Measurements from ENCODE around the gene SLC26A2.

SLC26A2 gene

GRCh38 chr5:149960272-149961185 is at the start of gene SLC26A2:
SLC26A2 (plus strand) TSS chr5:149960758; CDS start chr5:149977653, 16,895 bp downstream.
- DNase-seq (ENCODE audit: low spot score): peak; percentile 99

DNA sequence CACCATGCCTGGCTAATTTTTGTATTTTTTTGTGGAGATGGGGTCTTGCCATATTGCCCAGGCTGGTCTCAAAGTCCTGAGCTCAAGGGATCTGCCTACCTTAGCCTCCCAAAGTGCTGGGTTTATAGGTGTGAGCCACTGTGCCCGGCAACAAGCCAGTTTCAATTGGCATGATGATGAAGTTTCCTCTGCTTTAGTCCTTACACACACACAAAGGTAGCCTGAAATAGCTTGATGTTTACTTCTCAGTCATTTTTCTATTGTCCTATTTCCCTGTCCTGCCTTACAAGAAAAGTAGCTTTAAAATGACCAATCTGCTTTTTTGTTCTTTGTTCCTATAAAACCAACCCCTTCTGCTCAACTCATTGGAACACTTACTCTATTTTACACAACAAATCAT is 49.5 kb upstream of the SLC26A2 start:
- no peak for DNase-seq (ENCODE audit: low spot score)

DNA sequence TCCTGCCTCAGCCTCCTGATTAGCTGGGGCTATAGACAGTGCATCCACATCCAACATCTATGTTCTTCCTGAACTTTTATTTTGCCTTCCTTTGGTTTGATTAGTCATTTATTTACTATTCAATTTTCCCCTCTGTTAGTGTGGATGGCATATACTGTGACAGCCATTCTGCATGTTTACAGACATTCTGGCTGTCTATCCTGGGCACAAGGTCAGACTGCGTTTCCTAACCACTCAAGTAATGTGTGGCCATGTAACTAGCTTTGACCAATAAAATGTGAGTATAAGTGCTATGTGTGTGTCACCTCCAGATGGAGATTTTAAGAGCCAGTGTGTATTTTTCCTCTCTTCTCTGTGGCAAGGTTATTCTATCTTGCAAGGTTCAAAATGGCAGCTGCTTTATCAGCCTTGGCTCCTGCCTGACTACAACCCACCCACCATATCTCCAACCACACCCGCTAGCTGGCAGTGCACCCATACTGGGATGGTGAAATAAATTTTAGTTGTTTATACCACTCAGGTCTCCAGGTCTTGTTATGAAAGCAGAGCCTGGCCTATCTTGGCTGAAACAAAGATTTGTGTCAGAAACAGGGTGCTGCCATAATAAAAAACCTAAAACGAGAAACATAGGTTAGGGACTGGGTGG is 48.2 kb upstream of the SLC26A2 start:
- no peak for DNase-seq (ENCODE audit: low spot score)

DNA sequence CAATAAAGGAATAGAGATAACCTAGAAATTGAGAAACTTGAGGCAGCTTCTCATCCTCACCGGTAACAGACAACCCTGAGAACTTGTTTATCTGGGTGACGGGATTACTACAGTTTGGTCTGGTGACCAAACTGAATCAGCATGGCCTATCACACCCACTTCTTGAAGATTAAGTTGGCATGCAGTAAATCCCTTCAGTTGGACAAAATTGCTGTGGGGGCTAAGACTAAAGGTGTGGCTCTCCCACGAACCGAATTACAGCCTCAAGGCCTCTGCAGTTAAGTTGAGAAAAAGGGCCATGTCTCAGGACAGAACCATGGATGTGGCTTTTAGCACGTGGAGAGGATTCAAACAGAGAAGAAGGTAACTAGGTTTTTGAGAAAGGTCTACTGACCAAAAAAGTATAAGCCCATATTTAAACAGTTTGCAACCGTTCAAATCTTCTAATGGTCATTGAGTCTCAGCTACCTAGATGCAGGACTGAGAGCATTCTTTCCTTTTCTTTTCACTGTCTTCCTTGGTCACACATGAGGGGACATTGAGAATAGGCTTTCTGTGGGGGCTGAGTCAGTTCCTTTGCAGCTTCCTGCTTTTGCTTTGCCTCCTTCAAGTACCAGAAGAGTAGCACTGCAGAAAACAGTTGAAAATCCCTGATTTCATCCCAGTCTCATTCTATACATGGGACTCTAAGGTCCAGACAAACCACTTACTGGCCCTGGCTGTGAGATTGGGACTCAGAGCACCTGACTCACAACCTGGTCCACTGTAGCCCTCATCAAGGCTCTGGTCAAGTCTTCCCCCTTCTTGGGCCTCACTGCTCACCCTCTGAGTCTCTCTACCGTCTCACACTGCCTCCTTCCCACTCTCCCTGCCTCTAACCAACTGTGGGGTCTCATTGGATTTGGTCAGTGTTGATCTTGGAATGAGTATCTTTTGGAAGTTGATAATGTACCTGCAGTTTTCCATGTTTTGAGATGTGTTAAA is 46.8 kb upstream of the SLC26A2 start:
- peak; percentile 85 for DNase-seq (ENCODE audit: low spot score)

- DNase-seq (ENCODE audit: low spot score): peak; percentile 66
These were observed 44.9 kb upstream of the SLC26A2 start for GRCh38 chr5:149915392-149916260.

- DNase-seq (ENCODE audit: low spot score): no peak
These were observed 44.1 kb upstream of the SLC26A2 start for GRCh38 chr5:149916334-149917072.

GRCh38 chr5:149917073-149917676 is 43.4 kb upstream of the SLC26A2 start:
- DNase-seq (ENCODE audit: low spot score): no peak

GRCh38 chr5:149921597-149921996 is 39.0 kb upstream of the SLC26A2 start:
- DNase-seq (ENCODE audit: low spot score): no peak

DNA sequence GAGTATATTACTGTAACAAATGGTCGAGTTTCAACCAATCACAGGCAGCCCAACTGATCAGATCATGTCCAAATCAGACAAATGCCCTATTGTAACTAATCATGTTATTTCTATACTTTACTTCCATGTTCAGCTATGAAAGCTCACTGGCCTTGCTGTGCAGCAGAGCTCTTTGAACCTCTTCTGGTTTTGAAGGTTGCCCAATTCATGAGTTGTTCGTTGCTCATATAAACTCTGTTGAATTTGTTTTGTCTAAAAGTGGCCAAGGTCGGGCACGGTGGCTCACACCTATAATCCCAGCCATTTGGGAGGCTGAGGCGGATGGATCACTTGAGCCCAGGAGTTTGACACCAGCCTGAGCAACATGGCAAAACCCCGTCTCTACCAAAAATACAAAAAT is 37.6 kb upstream of the SLC26A2 start:
- DNase-seq (ENCODE audit: low spot score): no peak

DNA sequence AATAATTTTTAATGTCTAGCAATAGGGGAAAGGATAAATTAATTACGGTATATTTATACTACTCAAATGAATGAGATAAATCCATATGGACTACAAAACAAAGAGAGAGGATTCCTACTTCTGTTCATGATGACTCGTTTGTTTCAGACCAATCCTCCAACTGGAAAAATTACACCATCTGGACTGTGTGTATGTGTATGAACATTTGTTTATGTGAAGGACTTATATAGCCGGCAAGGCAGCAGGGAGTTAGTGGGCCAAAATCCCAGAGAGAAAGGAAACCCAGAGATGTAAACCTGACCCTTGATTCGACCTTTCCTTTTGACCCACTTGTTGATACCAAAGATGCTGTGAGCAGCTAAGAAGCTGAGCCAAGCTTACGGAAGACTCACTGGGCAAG is 36.1 kb upstream of the SLC26A2 start:
- no peak for DNase-seq (ENCODE audit: low spot score)

- DNase-seq (ENCODE audit: low spot score): peak; percentile 58
These were observed 30.4 kb upstream of the SLC26A2 start for GRCh38 chr5:149930043-149930748.

DNA sequence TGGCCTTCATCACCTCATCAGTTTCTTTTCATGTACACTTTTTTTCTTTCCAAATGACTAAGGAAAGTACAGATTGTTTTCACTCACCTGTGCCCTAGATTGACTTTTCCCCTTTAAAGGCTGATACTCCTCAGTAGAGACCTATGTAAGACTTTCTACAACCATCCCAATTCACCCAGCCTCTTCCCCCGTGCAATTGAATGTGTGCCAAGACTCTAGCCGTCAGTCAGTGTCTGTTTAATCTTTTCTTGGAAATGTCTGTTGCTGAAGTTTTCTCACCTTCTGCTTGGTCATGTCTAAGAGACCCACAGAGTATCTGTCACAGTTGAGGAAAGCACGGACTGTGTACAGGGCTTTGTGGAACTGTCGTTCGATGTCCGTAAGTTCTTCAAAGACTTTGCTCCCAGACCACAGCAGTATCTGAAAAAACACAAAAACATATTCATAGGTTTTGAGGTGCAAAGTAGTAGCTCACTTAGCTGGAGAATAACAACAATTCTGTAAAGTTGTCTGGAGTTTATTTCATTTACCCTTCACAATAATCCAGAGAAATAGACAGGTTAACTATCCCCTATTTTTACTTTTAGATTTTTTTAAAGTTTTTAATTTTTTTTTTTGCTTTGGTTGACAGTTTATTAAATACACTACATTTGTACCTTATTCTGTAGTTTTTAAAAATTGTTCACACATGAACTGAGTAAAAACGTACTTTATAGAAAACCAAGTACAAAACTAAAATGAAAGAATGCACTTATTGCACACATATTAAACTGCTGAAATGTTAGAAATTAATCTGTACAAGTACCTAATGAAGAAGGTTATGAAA is 29.6 kb upstream of the SLC26A2 start:
- DNase-seq (ENCODE audit: low spot score): peak; percentile 7

- no peak for DNase-seq (ENCODE audit: low spot score)
These were observed 28.5 kb upstream of the SLC26A2 start for GRCh38 chr5:149931992-149932436.

GRCh38 chr5:149932445-149933350 is 27.9 kb upstream of the SLC26A2 start:
- DNase-seq (ENCODE audit: low spot score): peak; percentile 21

DNA sequence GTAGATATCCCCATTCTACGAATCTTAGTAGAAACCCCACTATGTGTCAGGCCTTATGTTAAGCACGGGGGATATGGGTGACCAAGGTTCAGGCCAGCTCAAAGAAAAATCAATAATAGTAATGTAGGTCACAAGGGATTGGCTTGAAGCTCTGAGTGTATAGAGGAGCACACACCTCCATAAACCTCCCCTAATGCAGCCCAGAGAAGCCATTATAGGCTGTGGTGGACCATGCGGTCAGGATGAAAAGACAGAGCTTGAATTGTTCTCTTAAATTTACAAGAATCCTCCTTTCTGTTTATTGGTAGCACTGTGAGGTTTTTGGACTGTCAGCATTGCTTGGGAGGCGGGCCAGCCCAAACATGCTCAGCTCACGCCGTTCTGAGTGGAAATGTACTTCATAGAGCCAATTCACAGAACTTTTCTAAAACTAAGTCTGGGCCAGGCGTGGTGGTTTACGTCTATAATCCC is 25.1 kb upstream of the SLC26A2 start:
- DNase-seq (ENCODE audit: low spot score): no peak

DNA sequence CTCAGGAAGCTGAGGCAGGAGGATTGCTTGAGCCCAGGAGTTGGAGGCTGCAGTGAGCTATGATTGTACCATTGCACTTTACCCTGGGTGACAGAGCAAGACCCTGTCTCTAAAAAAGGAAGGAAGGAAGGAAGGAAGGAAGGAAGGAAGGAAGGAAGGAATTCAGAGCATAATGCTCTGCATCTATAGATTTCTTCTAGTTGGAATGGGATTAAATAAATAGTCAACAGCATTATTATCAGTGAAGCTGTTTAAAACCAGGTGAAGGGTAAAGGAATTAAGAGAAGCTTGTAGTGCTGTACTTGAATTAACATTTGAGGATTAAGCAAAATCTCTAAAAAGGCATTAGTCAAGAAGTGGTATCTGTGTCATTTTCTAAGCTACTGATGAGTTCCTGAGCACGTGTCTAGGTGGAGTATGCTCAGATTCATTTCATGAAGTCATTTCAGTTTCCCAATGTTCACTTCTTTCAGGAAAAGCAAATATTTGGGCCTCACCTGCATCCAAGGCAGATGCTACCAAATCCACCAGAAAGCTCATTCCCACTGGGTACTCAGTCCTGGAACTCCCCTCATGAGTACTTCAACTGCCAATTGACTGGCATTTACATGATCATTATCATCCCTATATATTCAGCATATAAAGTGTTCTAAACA is 24.4 kb upstream of the SLC26A2 start:
- DNase-seq (ENCODE audit: low spot score): no peak

DNA sequence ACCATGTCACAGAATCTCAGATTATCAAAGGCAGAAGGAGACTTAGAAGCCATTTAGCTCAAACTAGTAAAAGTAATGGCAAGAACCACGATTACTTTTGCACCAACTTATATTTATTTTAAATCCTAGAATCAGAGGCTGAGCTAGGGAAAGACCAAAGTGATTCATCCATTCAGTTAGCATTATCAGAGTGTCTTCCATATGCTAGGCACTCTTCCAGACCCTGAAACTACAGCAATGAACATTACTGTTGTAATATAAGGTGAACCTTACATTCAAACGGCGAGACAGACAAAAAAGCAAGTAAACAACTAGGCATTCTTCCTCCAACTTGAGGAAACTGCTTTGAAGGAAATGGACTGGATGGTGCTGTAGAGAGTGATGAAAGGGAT is 23.9 kb upstream of the SLC26A2 start:
- no peak for DNase-seq (ENCODE audit: low spot score)

Data from kidney tubule cell (primary cell).